SK-N-SH (cell line): ENCODE measurements around the gene RNF112.

Source experiments
- CHD2 ChIP-seq: fragments of 150-350 bp; IDR thresholded peaks from 2 replicates; pipeline ENCODE4 v1.6.1; 2018; ENCODE audit warnings: low read length; ENCODE audit not compliant: partially characterized antibody
- CTCF ChIP-seq: fragments of 200-600 bp; sonication (generic); IDR thresholded peaks from 2 replicates; pipeline ENCODE4 v1.6.1; 2017; ENCODE audit warnings: antibody characterized with exemption, mild to moderate bottlenecking, moderate library complexity
- EP300 ChIP-seq, 2 experiments: IDR thresholded peaks; 2 replicates each; pipeline versions ENCODE4 v1.4.0 to v1.6.1; 2012; ENCODE audit warnings: borderline replicate concordance in 1 of 2, low read depth in 1 of 2, low read length in 1 of 2
- EZH2phosphoT487 ChIP-seq: fragments of 200-600 bp; sonication (generic); IDR thresholded peaks from 2 replicates; pipeline ENCODE4 v1.6.1; 2017; ENCODE audit warnings: low read depth, mixed run types, mild to moderate bottlenecking, antibody characterized with exemption, moderate library complexity, borderline replicate concordance
- GABPA ChIP-seq: IDR thresholded peaks from 2 replicates; pipeline ENCODE4 v1.4.0; 2012; ENCODE audit warnings: low read depth, mild to moderate bottlenecking
- IRF3 ChIP-seq: fragments of 150-350 bp; IDR thresholded peaks from 2 replicates; pipeline ENCODE4 v1.6.1; 2016; ENCODE audit warnings: mild to moderate bottlenecking, low read depth, low read length
- MXI1 ChIP-seq: IDR thresholded peaks from 2 replicates; pipeline ENCODE4 v1.6.1; 2012; ENCODE audit warnings: mild to moderate bottlenecking, low read depth, low read length, improper control_type of control experiment
- NFIC ChIP-seq: IDR thresholded peaks from 2 replicates; pipeline ENCODE4 v1.4.0; 2012; ENCODE audit warnings: borderline replicate concordance
- NRF1 ChIP-seq: IDR thresholded peaks from 2 replicates; pipeline ENCODE4 v1.6.1; 2012; ENCODE audit warnings: low read depth, mild to moderate bottlenecking, low read length
- POLR2AphosphoS5 ChIP-seq: IDR thresholded peaks from 2 replicates; pipeline ENCODE4 v1.6.1; 2012; ENCODE audit warnings: low read depth, low read length
- RCOR1 ChIP-seq: fragments of 150-350 bp; IDR thresholded peaks from 2 replicates; pipeline ENCODE4 v1.6.1; 2017; ENCODE audit warnings: antibody characterized with exemption, low read length
- TAF1 ChIP-seq: IDR thresholded peaks from 2 replicates; pipeline ENCODE4 v1.6.1; 2012; ENCODE audit warnings: low read depth, mild to moderate bottlenecking, low read length, moderate library complexity, borderline replicate concordance
- USF2 ChIP-seq: fragments of 150-350 bp; IDR thresholded peaks from 2 replicates; pipeline ENCODE4 v1.6.1; 2017; ENCODE audit warnings: antibody characterized with exemption, low read length, low read depth, borderline replicate concordance

- TF ChIP-seq CTCF, result no peak
- TF ChIP-seq GABPA, result no peak
- TF ChIP-seq EZH2phosphoT487, result no peak
- TF ChIP-seq POLR2AphosphoS5, result no peak
- no peak for TF ChIP-seq MXI1
- TF ChIP-seq NFIC, result no peak
- TF ChIP-seq NRF1, result no peak
- TF ChIP-seq CHD2, result no peak
- no peak for TF ChIP-seq EP300 (IDR thresholded peaks at IDR 0.05; ENCODE audit: borderline replicate concordance in 1 of 2, low read depth in 1 of 2, low read length in 1 of 2)
- no peak for TF ChIP-seq RCOR1
- TF ChIP-seq IRF3, result no peak
- TF ChIP-seq TAF1, result no peak
- TF ChIP-seq USF2, result no peak
These were observed 8.0 kb upstream of the RNF112 start for GRCh38 chr17:19403021-19403420.
